Anterior cingulate cortex (tissue), 58 donors: ENCODE measurements around the gene DAZL.

ENCODE experiments used
- DNase-seq, 58 donors: peaks; one replicate each; lab custom pipeline; 2025; lab: John Stamatoyannopoulos, UW

DAZL gene

GRCh38 chr3:16546186-16547010 is 58.8 kb downstream of the DAZL start:
- no peak for DNase-seq

- DNase-seq = no peak
Measured at GRCh38 chr3:16545413-16546185, 59.6 kb downstream of the DAZL start.

DNA sequence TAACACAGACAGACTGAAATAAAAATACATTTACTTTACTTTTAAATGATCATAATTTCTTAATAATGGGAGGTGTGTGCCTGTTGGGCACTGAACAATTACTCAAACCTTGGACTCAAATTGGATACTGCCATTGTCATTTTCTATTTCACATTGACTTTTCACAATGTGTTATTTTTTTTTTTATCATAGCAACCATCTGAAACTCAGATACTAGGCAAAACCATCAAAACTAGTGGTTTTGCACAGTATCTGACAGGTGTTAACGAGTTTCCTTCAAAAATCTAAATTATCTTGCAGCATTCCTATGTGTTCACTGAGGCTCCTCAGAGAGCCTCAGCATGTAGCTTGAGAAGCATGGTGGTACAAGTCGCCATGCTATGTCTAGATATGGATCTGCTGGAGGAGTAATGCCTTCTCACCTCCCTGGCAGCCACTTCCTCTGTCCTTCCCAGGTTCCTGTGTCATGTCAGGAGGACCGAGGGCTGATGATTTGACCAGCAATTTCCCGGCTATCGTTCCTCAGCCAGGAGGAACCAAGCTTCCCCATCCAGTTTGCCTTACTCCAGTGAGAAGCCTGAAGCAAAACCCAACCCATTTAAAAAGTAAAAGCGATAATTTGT is 61.9 kb downstream of the DAZL start:
- no peak for DNase-seq

GRCh38 chr3:16538507-16538906 is 66.7 kb downstream of the DAZL start:
- no peak for DNase-seq

GRCh38 chr3:16536996-16537395 is 68.2 kb downstream of the DAZL start:
- DNase-seq = no peak
